Activated CD8-positive, alpha-beta memory T cell treated with anti-CD3 and anti-CD28 coated beads for 4 hours (primary cell): ENCODE data around the gene AKT1.

Source experiments
- DNase-seq, 2 donors: peaks; one replicate each; pipeline ENCODE4 v3.0.0-alpha.2; 2020; ENCODE audit warnings: low read depth in 2 of 2

Gene AKT1

GRCh38 chr14:104772707-104773504, 22.6 kb downstream of the AKT1 start:
- no peak for DNase-seq

GRCh38 chr14:104771918-104772706, 23.4 kb downstream of the AKT1 start:
- DNase-seq, result no peak

- DNase-seq, result no peak
Measured at GRCh38 chr14:104771374-104771773, 24.2 kb downstream of the AKT1 start.

- DNase-seq, result no peak
Measured at GRCh38 chr14:104770851-104771272, 24.7 kb downstream of the AKT1 start.

- no peak for DNase-seq
Measured at GRCh38 chr14:104770072-104770579, 25.4 kb downstream of the AKT1 start.

- DNase-seq, result no peak
Measured at GRCh38 chr14:104769324-104770071, 26.1 kb downstream of the AKT1 start.

GRCh38 chr14:104768437-104769323, 26.9 kb downstream of the AKT1 start:
- peak; percentile 78 to 86 for DNase-seq

- DNase-seq, result no peak
Measured at GRCh38 chr14:104767634-104767918, 28.0 kb downstream of the AKT1 start.

GRCh38 chr14:104766863-104767633, 28.5 kb downstream of the AKT1 start:
- DNase-seq, result no peak

- DNase-seq, result no peak
Measured at GRCh38 chr14:104766256-104766862, 29.2 kb downstream of the AKT1 start.

- DNase-seq, result no peak
Measured at GRCh38 chr14:104765517-104765916, 30.0 kb downstream of the AKT1 start.

- DNase-seq, result no peak
Measured at GRCh38 chr14:104758981-104759969, 36.3 kb downstream of the AKT1 start.

- no peak for DNase-seq
Measured at GRCh38 chr14:104757681-104758392, 37.7 kb downstream of the AKT1 start.

GRCh38 chr14:104757238-104757585, 38.3 kb downstream of the AKT1 start:
- DNase-seq, result no peak

GRCh38 chr14:104756477-104757237, 38.9 kb downstream of the AKT1 start:
- no peak for DNase-seq

GRCh38 chr14:104755621-104756020, 39.9 kb downstream of the AKT1 start:
- no peak for DNase-seq

GRCh38 chr14:104754213-104754851, 41.2 kb downstream of the AKT1 start:
- no peak for DNase-seq
